ENCODE results near the gene EIF4ENIF1. TPM values are rescaled to one million over a fixed set of nuclear protein-coding genes. Genes with fewer than 3 reads are reported as not detected.

The EIF4ENIF1 gene
- total and polyA plus RNA-seq, 2 donors (not counting 3 experiments of a cell fraction or from before 2014, with no cell fraction given), result 22.8 to 38.7 TPM

DNA sequence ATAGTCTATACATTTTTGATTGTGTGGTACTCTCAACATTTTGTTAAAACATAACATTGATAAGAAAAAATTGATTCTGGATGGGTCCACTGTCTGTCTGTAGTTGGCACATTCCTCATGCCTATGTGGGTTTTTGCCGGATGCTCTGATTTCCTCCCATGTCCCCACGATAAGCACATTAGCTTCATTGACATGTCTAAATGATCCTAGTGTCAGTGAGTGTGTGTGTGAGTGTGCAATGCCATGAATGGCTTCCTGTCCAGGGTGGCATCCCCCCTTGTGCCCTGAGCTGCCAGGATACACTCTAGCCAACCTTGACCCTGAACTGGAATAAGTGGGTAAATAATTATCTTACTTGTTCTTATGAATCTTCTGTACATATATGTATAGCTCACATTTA is 12.1 kb upstream of the EIF4ENIF1 start:
- H3K9ac ChIP-seq (replicated peaks; ENCODE audit: extremely low read depth, insufficient read depth, low read length), result no peak overlapping the region
- ChIA-PET CTCF (no interaction called here), POLR2A (no interaction called here)
- no peaks in the 10 kb centered on the region for H3K36me3 ChIP-seq (ENCODE audit: control insufficient read depth in 2 of 2, extremely low read depth in 1 of 2, insufficient read depth in 2 of 2, low read length in 2 of 2)
- no peaks in the 10 kb centered on the region for H3K9me3 ChIP-seq (replicated peaks; ENCODE audit: control insufficient read depth, insufficient read depth, low read length)
- dilution Hi-C loops (cut with MboI; ENCODE audit: extremely low pct_ligation_motif_present, low sequenced_read_pairs) (no loop called here), intact Hi-C loops (cut with micrococcal nuclease) (no loop called here)
- no peaks in the 10 kb centered on the region for H4K20me1 ChIP-seq (replicated peaks; ENCODE audit: control insufficient read depth, extremely low read depth, insufficient read depth, low read length)
- H3K27me3 ChIP-seq (ENCODE audit: control insufficient read depth in 2 of 2, insufficient read depth in 2 of 2, low read length in 2 of 2), result no peaks in the 10 kb centered on the region
- H3K4me2 ChIP-seq (ENCODE audit: insufficient read depth, low read length), result no peak overlapping the region
- no peaks in the 10 kb centered on the region for H3K9me1 ChIP-seq (replicated peaks; ENCODE audit: control insufficient read depth, extremely low read depth, insufficient read depth, low read length)
- peaks cover 23% of the 10 kb centered on the region for H3K79me2 ChIP-seq (ENCODE audit: control insufficient read depth, insufficient read depth, low read length)
- BruUV-seq (replicated peaks), result no TSS peak
- FAIRE-seq, result no peak
- no peak for DNase-seq (ENCODE audit: low read depth, low spot score)
- no peak for TF ChIP-seq MYC (IDR thresholded peaks at IDR 0.05; ENCODE audit: low read depth, low read length)
- TF ChIP-seq CTCF (IDR thresholded peaks at IDR 0.05; ENCODE audit: extremely low read depth in 1 of 2, insufficient read depth in 1 of 2, low read depth in 1 of 2, low read length in 2 of 2), result no peak
- TF ChIP-seq FOS (IDR thresholded peaks at IDR 0.05; ENCODE audit: borderline replicate concordance, insufficient read depth, low read length), result no peak
- TF ChIP-seq, protein P1, sequence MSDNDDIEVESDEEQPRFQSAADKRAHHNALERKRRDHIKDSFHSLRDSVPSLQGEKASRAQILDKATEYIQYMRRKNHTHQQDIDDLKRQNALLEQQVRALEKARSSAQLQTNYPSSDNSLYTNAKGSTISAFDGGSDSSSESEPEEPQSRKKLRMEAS (IDR thresholded peaks at IDR 0.05; ENCODE audit: insufficient read depth, insufficient read length), result no peak
- TF ChIP-seq GATA2 (IDR thresholded peaks at IDR 0.05; ENCODE audit: insufficient read depth, insufficient read length, low read depth, low read length), result no peak
- TF ChIP-seq JUN (IDR thresholded peaks at IDR 0.05; ENCODE audit: borderline replicate concordance, insufficient read depth, insufficient read length, low read depth), result no peak
- TF ChIP-seq POLR2A (IDR thresholded peaks at IDR 0.05; ENCODE audit: low read depth, low read length), result no peak
- no peak for TF ChIP-seq EZH2 (IDR thresholded peaks at IDR 0.05; ENCODE audit: borderline replicate concordance, low read depth, low read length, severe bottlenecking)
- no peak for TF ChIP-seq POLR2AphosphoS5 (IDR thresholded peaks at IDR 0.05; ENCODE audit: insufficient read depth, low read depth, low read length)
- peaks cover 5% of the 10 kb centered on the region for H3K4me1 ChIP-seq (ENCODE audit: control insufficient read depth, extremely low read depth, insufficient read depth, low read length)
- H3K27ac ChIP-seq (ENCODE audit: insufficient read depth, low read depth, low read length), result no peak overlapping the region
- H2AFZ ChIP-seq (ENCODE audit: low read depth, low read length), result no peak overlapping the region
- no peak overlapping the region for H3K4me3 ChIP-seq (replicated peaks in 1 of 3; ENCODE audit: insufficient read depth in 1 of 3, low read depth in 1 of 3, low read length in 3 of 3)
